Forelimb muscle (tissue), 1 donor: ENCODE data around the gene MSGN1. TPM values are rescaled to one million over a fixed set of nuclear protein-coding genes. Genes with fewer than 3 reads are reported as not detected.

Source experiments
- DNase-seq: peaks from one replicate; pipeline ENCODE4 v3.0.0-alpha.2; 2013; ENCODE audit warnings: low read depth
- polyA plus RNA-seq: library from polyadenylated mRNA; unstranded; fragments of 120-200 nt; gene quantifications from one replicate; pipeline ENCODE4 v1.2.1, GENCODE V29; 2013; ENCODE audit not compliant: insufficient read length

Gene MSGN1, protein sequence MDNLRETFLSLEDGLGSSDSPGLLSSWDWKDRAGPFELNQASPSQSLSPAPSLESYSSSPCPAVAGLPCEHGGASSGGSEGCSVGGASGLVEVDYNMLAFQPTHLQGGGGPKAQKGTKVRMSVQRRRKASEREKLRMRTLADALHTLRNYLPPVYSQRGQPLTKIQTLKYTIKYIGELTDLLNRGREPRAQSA
- 0.62 TPM for polyA plus RNA-seq

GRCh38 chr2:17816396-17817245 lies at the start of gene MSGN1:
Gene MSGN1, plus strand, starts transcription at chr2:17816460. Its CDS starts 59 bp downstream, at chr2:17816519.
- no peak for DNase-seq

DNA sequence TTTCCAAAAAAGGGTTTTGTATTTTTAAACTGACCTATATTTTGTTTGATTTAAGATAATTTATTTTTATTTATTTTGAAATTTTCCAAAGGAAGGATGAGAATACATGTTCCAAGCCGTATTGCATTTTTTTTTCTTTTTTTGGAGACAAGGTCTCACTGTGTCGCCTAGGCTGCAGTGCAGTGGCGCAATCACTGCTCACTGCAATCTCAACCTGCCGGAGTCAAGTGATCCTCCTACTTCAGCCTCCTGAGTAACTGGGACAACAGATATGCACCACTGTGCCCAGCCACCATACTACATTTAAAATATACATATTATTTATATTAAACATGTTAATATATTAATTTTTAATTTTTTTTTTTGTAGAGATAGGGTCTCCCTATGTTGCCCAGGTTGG lies 47.4 kb upstream of the MSGN1 start:
- no peak for DNase-seq

DNA sequence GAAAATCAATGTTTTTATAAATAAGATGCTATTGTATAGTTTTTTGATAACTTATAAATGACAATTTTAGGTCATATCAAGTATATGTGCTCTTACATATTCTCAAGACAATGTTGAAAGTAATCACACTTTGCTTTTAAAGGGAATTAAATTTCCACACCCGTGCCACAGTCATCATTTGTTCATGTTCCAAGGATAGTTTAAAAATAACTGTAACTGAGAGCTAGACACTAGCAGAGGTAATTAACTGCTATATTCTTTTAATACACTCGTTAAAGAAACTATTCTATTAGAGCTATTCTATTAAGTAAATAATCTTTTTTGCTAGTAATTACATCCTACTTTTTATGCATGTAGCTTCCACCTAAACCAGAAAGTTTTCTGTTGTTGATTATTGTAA lies 44.3 kb upstream of the MSGN1 start:
- no peak for DNase-seq

DNA sequence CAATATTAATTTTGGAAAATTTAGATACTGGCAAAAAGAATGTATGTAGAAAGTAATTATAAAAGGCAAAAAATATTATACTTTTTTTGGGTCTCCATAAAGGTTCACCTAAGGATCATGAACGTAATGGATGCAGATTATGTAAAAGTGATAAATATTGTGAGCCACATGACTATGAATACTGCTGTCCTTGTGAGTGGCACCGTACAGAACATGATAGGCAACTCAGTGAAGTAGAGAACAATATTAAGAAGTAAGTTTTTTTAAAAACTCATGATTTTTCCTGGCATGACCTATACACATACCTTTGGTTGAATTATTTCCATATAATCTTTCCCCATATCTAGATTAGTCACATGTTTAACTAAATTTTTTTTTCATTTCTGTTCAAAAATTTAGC lies 43.7 kb upstream of the MSGN1 start:
- DNase-seq: no peak

- DNase-seq: no peak
Observed at GRCh38 chr2:17780546-17780945, 35.7 kb upstream of the MSGN1 start.

- no peak for DNase-seq
Observed at GRCh38 chr2:17781482-17781881, 34.8 kb upstream of the MSGN1 start.

GRCh38 chr2:17786727-17787126 lies 29.5 kb upstream of the MSGN1 start:
- DNase-seq: no peak

- DNase-seq: no peak
Observed at GRCh38 chr2:17788773-17789172, 27.5 kb upstream of the MSGN1 start.

DNA sequence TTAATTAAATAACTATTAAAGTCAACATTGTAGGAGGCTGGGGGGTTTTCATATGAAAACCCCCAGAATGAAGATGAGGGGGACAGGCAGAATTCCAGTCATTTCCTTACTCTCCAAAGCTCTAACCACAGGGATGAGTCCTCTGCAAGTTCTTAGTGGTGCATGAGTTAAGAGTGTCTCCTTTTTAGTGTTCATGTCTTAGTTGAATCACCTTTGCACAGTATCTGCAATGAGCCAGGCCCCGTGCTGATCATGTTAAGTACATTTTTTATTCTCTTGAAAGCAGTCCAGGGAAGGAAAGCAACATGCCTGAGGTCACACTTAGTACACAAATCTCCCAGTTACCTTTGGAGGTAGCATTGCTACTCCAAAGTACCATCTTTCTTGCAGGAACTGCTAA lies 25.7 kb upstream of the MSGN1 start:
- DNase-seq: no peak

DNA sequence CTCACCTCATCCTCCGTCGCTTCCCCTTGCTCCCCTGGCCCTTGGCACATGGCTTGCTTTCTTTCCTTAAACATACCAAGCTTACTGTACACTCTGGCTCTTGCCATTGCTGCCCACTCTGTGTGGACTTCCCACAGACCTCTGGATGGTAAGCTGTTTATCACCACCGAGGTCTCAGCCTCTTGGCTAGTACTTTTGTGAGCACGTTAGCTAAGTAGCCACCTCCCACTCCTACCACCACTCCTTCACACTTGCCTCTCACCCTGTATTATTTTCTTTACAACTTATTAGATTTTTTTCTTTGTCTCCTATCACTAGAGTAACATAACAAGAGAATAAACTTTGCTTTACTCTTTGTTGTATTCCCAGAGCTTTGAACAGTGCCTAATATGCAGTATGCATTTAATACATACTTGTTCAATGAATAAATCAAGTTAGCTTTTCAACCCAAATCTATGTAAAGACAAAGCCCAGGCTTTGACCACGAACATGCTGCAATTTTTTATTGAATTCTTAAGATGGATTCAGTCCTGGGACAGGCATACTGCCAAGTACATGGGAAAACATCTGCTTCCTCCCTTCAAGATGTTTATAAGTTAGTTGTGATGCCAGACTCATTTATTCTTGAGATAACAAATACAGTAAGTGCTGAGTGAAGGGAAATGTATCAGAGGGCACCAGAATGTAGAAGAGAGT lies 25.0 kb upstream of the MSGN1 start:
- DNase-seq: peak; percentile 75

DNA sequence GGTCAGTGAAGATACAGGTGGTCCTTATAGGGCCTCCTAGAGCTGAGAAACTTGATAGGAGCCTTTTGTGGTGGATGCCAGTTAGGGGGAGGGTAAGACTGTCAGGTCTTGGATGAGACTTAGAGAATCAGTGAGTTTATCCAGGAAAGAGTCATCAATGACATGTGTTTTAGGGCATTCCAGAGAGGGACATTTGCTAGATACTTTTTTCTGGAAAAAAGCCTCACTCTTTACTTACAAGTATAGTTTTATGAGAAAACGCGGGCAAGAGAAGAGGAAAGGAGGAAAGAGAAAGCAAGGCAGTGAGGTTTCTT lies 24.5 kb upstream of the MSGN1 start:
- DNase-seq: no peak

DNA sequence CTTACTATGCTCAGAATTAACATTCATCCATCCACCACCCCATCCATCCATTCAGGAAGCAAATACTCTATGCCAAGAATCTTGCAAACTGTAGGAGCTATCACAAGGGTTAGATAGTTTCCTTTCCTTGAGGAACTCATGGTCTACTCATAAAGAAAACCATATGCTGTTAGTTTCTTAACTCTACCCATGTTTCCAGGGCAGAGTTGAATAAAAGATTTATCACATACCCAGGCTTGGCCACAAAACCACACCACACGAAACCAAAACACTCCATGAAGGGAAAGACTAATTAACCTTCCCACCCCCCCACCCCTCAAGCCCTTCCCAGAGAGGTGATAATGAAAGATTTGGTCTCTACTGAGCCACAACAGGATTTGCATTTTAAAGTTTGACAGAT lies 23.7 kb upstream of the MSGN1 start:
- DNase-seq: no peak

DNA sequence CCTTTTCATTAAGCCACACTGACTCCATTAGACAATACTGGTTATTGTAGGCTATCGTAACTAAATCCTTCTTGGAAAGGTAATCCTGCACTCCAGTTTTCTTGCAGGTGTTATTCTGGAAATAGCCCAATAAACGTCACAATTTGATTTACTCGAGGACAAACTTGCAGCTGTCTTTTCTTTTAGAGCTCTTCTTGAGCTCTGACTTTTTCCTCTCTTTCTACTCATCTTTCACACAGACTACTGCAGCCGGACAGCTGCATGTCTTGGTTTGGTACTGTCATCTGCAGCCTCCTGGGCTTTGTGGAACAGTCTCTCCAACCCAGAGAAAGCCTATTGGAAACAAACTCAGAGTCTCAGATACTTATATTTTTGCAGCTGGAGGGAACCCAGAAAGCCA lies 23.0 kb upstream of the MSGN1 start:
- no peak for DNase-seq

DNA sequence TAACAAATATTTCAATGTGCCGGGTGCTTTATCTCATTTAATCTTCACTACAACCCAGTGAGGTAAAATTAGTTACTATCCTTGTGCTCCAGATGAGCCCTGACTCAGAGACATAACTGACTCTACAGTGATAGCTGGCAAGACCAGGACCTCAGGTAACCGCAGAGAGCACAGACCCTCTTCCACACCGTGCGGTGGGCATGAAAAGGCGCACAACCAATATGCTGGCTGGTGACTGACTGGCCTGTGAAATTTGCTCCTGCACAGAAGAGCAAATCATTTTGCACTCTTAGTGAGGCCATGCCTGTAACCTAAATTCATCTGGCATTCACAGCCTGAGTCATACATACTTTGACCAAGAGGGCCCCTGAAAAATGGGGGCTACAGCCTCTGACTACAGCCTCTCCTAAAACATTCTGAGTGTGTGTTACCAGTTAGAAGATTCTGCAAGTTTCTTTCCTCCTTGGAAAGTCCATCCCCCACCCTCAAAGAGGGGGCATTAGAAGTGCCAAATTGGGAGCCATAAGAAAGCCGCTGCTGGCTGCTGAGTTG lies 22.4 kb upstream of the MSGN1 start:
- DNase-seq: no peak

DNA sequence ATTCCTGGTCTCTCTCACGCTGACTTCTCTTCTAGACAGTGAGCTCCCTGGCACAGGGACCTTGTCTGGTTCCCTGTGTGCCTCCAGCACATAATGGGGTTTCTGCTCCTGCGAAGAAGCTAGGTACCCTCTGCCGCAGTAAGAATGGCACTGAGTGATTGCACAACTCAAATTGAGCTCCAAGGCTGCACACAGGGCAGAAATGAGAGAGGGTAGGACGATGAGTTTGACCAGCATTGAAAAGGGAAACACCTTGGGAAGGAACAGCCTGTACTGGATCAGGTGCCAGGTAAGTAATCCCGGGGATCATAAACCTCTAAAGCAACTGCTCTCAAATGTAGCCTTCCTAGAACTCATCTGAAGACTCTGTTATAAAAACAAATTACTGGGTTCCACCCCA lies 21.0 kb upstream of the MSGN1 start:
- DNase-seq: no peak

- DNase-seq: no peak
Observed at GRCh38 chr2:17798338-17798737, 17.9 kb upstream of the MSGN1 start.

DNA sequence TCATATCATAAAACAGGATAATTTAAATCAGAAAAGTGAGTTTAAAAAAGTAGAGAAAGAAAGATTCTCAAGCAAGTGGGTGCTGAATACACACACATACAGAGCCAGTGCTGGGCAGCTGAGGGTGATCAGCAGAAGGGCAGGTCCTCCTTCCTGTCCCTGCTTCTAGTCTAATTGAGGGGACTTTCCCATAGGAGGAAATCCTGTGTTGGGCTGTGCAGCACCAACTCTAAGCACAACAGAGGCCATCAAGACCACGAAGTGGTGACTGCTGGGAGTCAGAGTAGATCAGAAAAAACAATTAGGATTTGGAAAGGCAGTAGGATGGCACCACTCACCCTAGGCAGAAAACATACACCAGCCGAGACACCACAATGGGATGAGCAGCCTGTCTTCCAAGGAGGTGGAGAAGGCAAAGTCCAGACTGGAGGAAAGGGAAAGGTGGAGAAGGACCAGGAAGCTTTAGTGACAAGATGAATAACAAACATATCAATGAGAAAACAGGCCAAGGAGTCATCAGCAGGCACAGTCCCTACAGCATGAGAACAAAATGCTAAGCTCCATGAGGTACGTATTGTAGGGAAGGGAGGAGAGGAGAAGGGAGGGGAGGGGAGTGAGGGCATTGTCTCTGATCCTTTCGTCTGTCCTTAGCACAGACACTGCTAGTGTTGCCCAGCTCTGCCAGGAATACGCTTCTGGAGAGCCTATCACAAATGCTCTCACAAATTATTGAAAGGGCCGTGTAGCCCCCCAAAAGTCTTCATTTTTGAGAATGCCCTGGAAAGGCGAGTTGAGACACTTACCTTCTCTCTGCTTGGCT lies 16.7 kb upstream of the MSGN1 start:
- no peak for DNase-seq

- DNase-seq: no peak
Observed at GRCh38 chr2:17800219-17800618, 16.0 kb upstream of the MSGN1 start.

- DNase-seq: no peak
Observed at GRCh38 chr2:17800693-17801458, 15.4 kb upstream of the MSGN1 start.

DNA sequence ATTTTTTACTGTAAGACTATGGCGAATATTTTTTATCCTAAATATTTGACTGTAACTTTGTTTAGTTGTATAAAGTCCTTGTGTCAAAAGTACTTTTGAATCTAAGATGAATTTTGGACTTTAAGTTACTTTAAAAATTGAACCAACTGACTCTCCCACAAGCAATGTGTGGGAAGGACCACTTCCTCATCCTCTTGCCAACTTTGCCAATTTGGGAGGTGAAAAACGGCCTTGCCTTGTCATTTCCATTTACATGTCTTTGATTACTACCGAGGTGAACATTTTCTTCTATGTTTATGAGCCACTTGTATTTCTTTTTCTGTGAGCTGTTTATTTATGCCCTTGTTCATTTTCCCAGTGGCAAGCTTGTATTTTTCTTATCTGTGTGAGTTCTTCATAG lies 12.8 kb upstream of the MSGN1 start:
- DNase-seq: no peak

- no peak for DNase-seq
Observed at GRCh38 chr2:17804358-17804757, 11.9 kb upstream of the MSGN1 start.
